ENCODE results near the gene LAMTOR3.

GRCh38 chr4:99838927-99839326 lies 55.3 kb downstream of the LAMTOR3 start:
- TF ChIP-seq CTCF (IDR thresholded peaks at IDR 0.05) (no peak), EP300 (IDR thresholded peaks at IDR 0.05) (no peak)
